Neuronal stem cell (in vitro differentiated cells): ENCODE data around the gene IL2RG.

ENCODE experiments used
- DNase-seq: peaks from one replicate; pipeline ENCODE4 v3.0.0-alpha.2; 2013; ENCODE audit warnings: low spot score
- H2AFZ ChIP-seq: one replicate; pipeline ENCODE4 v1.6.1; 2013; ENCODE audit warnings: mild to moderate bottlenecking, low read length, inconsistent platforms
- H2AK5ac ChIP-seq: 2 replicates; pipeline ENCODE4 v1.6.1; 2013; ENCODE audit warnings: low read depth, mild to moderate bottlenecking, inconsistent platforms, low read length, moderate library complexity, mixed read lengths
- H2BK120ac ChIP-seq: 2 replicates; pipeline ENCODE4 v1.6.1; 2013; ENCODE audit warnings: low read depth, mild to moderate bottlenecking, inconsistent platforms, low read length, moderate library complexity, mixed read lengths
- H2BK12ac ChIP-seq: one replicate; pipeline ENCODE4 v1.6.1; 2013; ENCODE audit warnings: low read length, inconsistent platforms
- H2BK15ac ChIP-seq: 2 replicates; pipeline ENCODE4 v1.6.1; 2013; ENCODE audit warnings: mild to moderate bottlenecking, low read length, inconsistent platforms, mixed read lengths
- H2BK5ac ChIP-seq: one replicate; pipeline ENCODE4 v1.6.1; 2013; ENCODE audit warnings: inconsistent platforms, mild to moderate bottlenecking, low read length, moderate library complexity
- H3K14ac ChIP-seq: one replicate; pipeline ENCODE4 v1.6.1; 2013; ENCODE audit warnings: low read length, inconsistent platforms
- H3K18ac ChIP-seq: 2 replicates; pipeline ENCODE4 v1.6.1; 2013; ENCODE audit warnings: low read length, inconsistent platforms
- H3K23ac ChIP-seq: 2 replicates; pipeline ENCODE4 v1.6.1; 2013; ENCODE audit warnings: low read depth, mild to moderate bottlenecking, mixed read lengths, low read length, inconsistent platforms; ENCODE audit not compliant: poor library complexity
- H3K27ac ChIP-seq: replicated peaks from 3 replicates; pipeline ENCODE4 v1.5.1; 2013; ENCODE audit warnings: low read length, inconsistent platforms
- H3K27me3 ChIP-seq, 3 experiments: 2 replicates each; pipeline ENCODE4 v1.6.1; 2013; ENCODE audit warnings: low read length in 3 of 3, mild to moderate bottlenecking in 2 of 3, inconsistent platforms in 1 of 3, low read depth in 1 of 3, mixed read lengths in 1 of 3, moderate library complexity in 1 of 3; ENCODE audit not compliant: control insufficient read depth in 3 of 3, insufficient read depth in 3 of 3
- H3K36me3 ChIP-seq, 2 donors: replicated peaks in 1 of 2; 2 replicates each; pipeline ENCODE4 v1.6.1; 2013; ENCODE audit warnings: low read length in 2 of 2; ENCODE audit not compliant: control insufficient read depth in 2 of 2, insufficient read depth in 2 of 2
- H3K4ac ChIP-seq: 2 replicates; pipeline ENCODE4 v1.6.1; 2013; ENCODE audit warnings: inconsistent platforms, mild to moderate bottlenecking, low read length, moderate library complexity
- H3K4me1 ChIP-seq, 2 donors: 1 replicate in 1 of 2; 2 replicates in 1 of 2; pipeline ENCODE4 v1.6.1; 2013; ENCODE audit warnings: low read length in 2 of 2, low read depth in 1 of 2; ENCODE audit not compliant: control insufficient read depth in 2 of 2, insufficient read depth in 1 of 2
- H3K4me2 ChIP-seq: one replicate; pipeline ENCODE4 v1.6.1; 2013; ENCODE audit warnings: mild to moderate bottlenecking, low read length, inconsistent platforms; ENCODE audit not compliant: insufficient read depth, poor library complexity, severe bottlenecking
- H3K4me3 ChIP-seq, 2 donors: 2 replicates each; pipeline ENCODE4 v1.5.1; 2013; ENCODE audit warnings: low read length in 2 of 2, mild to moderate bottlenecking in 2 of 2, inconsistent platforms in 1 of 2, moderate library complexity in 1 of 2
- H3K79me1 ChIP-seq: one replicate; pipeline ENCODE4 v1.6.1; 2013; ENCODE audit warnings: low read depth, mild to moderate bottlenecking, inconsistent platforms, low read length, moderate library complexity
- H3K9ac ChIP-seq: one replicate; pipeline ENCODE4 v1.6.1; 2013; ENCODE audit warnings: mild to moderate bottlenecking, low read depth, low read length, inconsistent platforms; ENCODE audit not compliant: poor library complexity
- H3K9me3 ChIP-seq, 2 donors: replicated peaks in 1 of 2; 2 replicates each; pipeline versions ENCODE3 to v1.6.1; 2013; ENCODE audit warnings: low read length in 2 of 2, mild to moderate bottlenecking in 2 of 2, inconsistent platforms in 1 of 2, low read depth in 1 of 2, mixed read lengths in 1 of 2, moderate library complexity in 1 of 2; ENCODE audit not compliant: control insufficient read depth in 2 of 2, insufficient read depth in 1 of 2
- H4K8ac ChIP-seq: one replicate; pipeline ENCODE4 v1.6.1; 2013; ENCODE audit warnings: low read depth, mild to moderate bottlenecking, inconsistent platforms, low read length, moderate library complexity
- H4K91ac ChIP-seq: one replicate; pipeline ENCODE4 v1.6.1; 2013; ENCODE audit warnings: low read length, low read depth, mild to moderate bottlenecking, inconsistent platforms; ENCODE audit not compliant: poor library complexity
- WGBS, 2 donors: extraction: QIAGEN DNeasy Blood & Tissue Kit; methylation state at CpG; one replicate each; pipeline ENCODE4 v1.1.7; 2013; ENCODE audit warnings: missing lambda C conversion rate in 2 of 2, mixed read lengths in 1 of 2; ENCODE audit not compliant: insufficient read length in 2 of 2, insufficient replicate concordance in 1 of 2; ENCODE audit errors: extremely low coverage in 2 of 2; 5-methylcytosine and 5-hydroxymethylcytosine counted together

Gene IL2RG

DNA sequence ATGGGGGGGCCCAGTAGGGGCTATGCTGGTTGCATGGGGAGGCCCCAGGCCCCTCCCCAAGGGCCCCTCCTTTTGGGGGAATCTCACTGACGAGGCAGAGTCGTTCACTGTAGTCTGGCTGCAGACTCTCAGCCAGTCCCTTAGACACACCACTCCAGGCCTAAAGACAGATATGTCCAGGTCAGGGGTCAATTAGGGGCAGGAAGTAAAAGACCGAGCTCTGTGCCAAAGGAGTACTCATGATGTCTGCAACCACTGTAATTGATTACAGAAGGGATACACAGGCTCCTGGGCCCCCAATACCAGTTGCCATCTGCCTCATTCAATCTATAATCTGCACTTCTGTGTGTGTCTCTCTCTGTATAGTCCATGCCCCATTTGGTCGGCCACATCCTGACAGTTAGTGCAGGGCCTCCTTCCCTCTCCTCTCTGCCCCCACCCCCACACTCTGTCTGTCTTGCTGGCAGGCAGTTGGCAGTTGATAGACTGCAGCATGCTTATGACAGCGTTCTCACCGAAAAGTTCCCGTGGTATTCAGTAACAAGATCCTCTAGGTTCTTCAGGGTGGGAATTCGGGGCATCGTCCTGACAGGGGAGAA, 3.5 kb downstream of the IL2RG start:
- H2BK120ac ChIP-seq = no peak overlapping the region
- H3K36me3 ChIP-seq = no peaks in the 10 kb centered on the region
- no peak overlapping the region for H2BK5ac ChIP-seq
- no peak overlapping the region for H2BK12ac ChIP-seq
- no peak for DNase-seq
- H4K91ac ChIP-seq = no peak overlapping the region
- H3K27ac ChIP-seq = no peak overlapping the region
- H2AFZ ChIP-seq = peak overlapping the region; percentile 66
- WGBS, 2 donors = no CpG with 5 or more reads among the region's 9 CpGs
- H3K9me3 ChIP-seq = no peaks in the 10 kb centered on the region
- H3K79me1 ChIP-seq = no peaks in the 10 kb centered on the region
- H3K27me3 ChIP-seq = peaks cover 0 to 15% (median 0%) of the 10 kb centered on the region in 3 experiments
- no peak overlapping the region for H3K4ac ChIP-seq
- H2BK15ac ChIP-seq = no peak overlapping the region
- H4K8ac ChIP-seq = peak overlapping the region; percentile 1
- H3K18ac ChIP-seq = no peak overlapping the region
- H3K4me2 ChIP-seq = no peak overlapping the region
- H3K23ac ChIP-seq = no peak overlapping the region
- H3K4me3 ChIP-seq = no peak overlapping the region
- H3K4me1 ChIP-seq = peaks cover 12 to 14% of the 10 kb centered on the region in 2 donors
- H3K9ac ChIP-seq = no peak overlapping the region
- no peak overlapping the region for H2AK5ac ChIP-seq
- no peak overlapping the region for H3K14ac ChIP-seq

DNA sequence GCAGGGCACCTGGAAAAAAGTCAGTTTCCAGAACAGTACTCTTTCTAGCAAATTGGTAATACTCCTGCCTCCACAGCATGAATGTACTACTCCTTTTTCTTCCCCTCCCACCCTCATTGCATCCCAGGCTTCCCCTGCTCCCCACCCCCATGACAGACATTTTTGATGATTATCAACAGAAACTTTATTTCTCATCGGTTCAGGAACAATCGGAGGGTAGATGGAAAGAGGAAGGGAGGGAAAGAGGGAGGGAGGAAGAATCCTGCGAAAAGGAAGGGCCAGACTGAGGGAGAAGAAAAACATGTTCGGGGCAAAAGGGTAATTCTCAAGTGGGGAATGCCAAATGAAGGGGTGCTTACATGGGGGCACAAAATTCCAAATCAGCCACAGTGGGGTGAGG, 4.1 kb downstream of the IL2RG start:
- WGBS, 2 donors = no CpG with 5 or more reads among the region's 4 CpGs

DNA sequence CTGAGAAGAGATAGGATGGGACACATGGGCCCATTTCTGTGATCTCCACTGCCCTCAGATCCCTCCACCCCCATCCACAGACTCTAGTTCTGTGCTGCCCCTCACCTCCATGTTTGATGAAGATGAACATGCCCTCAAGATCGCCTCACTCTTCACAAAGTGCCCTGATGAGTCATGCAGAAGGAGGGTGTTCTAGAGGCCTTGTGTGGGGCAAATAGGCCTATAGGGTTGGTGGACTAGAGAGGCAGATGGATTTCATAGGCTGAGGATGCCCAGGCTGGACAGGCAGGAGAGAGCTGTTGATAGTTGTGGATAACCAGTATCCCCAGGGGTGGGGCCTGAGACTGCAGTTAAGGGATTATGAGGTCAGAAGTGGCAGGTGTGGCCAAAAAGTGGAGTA, 5.0 kb downstream of the IL2RG start, which contains the start of gene CXorf65:
Gene CXorf65 (minus strand): TSS at position 314 of the 400 bp plus-strand sequence. CDS start 184 bp downstream, at position 130.
- no peak within 1 kb of the TSS for H3K4me3 ChIP-seq
- no peak for DNase-seq
- H3K36me3 ChIP-seq = no peaks in the 10 kb centered on the region
- H2BK12ac ChIP-seq = no peak within 1 kb of the TSS
- no peak within 1 kb of the TSS for H4K8ac ChIP-seq
- no peak within 1 kb of the TSS for H4K91ac ChIP-seq
- no peak within 1 kb of the TSS for H2BK5ac ChIP-seq
- WGBS, 2 donors = no CpG with 5 or more reads among the region's 1 CpG
- no peak within 1 kb of the TSS for H3K23ac ChIP-seq
- H2BK15ac ChIP-seq = no peak within 1 kb of the TSS
- H3K4me1 ChIP-seq = peaks cover 14 to 16% of the 10 kb centered on the region in 2 donors
- H3K4ac ChIP-seq = no peak within 1 kb of the TSS
- H3K18ac ChIP-seq = no peak within 1 kb of the TSS
- peak within 1 kb of the TSS; percentile 66 for H2AFZ ChIP-seq
- no peak within 1 kb of the TSS for H3K9ac ChIP-seq
- H3K9me3 ChIP-seq = no peaks in the 10 kb centered on the region
- no peak within 1 kb of the TSS for H3K4me2 ChIP-seq
- no peak within 1 kb of the TSS for H3K27ac ChIP-seq
- H2BK120ac ChIP-seq = no peak within 1 kb of the TSS
- no peak within 1 kb of the TSS for H2AK5ac ChIP-seq
- H3K27me3 ChIP-seq = peaks cover 0 to 15% (median 0%) of the 10 kb centered on the region in 3 experiments
- no peaks in the 10 kb centered on the region for H3K79me1 ChIP-seq
- no peak within 1 kb of the TSS for H3K14ac ChIP-seq

More for the DNA sequence above, 4.1 kb downstream of the IL2RG start:
- Histone ChIP-seq H3K9me3 (no peaks in the 10 kb centered on the region), H2BK5ac (no peak overlapping the region), H2BK12ac (no peak overlapping the region), H3K4me2 (no peak overlapping the region), H3K14ac (no peak overlapping the region), H3K4me3 (no peak overlapping the region), H3K4me1 (peaks cover 14 to 16% of the 10 kb centered on the region in 2 donors), H3K4ac (no peak overlapping the region), H3K23ac (no peak overlapping the region), H3K36me3 (no peaks in the 10 kb centered on the region), H3K18ac (no peak overlapping the region), H4K91ac (no peak overlapping the region), H2BK120ac (no peak overlapping the region), H3K27me3 (peaks cover 0 to 18% (median 0%) of the 10 kb centered on the region in 3 experiments), H2AK5ac (no peak overlapping the region), H3K79me1 (no peaks in the 10 kb centered on the region), H3K9ac (no peak overlapping the region), H4K8ac (no peak overlapping the region), H2BK15ac (no peak overlapping the region), H2AFZ (no peak overlapping the region), H3K27ac (no peak overlapping the region)
- no peak for DNase-seq

DNA sequence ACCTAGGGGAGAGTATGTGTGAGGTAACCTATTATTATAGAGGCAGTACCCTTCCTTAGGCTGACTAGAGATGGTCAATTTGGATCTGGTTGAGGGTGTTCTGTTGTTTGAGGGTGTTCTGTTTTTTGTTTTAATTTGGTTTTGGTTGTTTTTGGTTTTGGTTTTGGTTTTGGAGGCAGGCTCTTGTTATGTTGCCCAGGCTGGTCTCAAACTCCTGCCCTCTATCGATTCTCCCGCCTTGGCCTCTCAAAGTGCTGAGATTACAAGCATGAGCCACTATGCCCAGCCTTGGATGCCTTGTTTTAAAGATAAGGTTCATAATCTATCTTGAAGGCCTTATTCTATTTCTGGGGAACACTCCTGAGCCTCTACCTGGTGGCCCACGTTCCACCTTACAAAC, 5.7 kb downstream of the IL2RG start:
- peaks cover 14 to 16% of the 10 kb centered on the region in 2 donors for H3K4me1 ChIP-seq
- H4K91ac ChIP-seq = no peak overlapping the region
- H2BK15ac ChIP-seq = no peak overlapping the region
- no peak overlapping the region for H3K9ac ChIP-seq
- H2BK12ac ChIP-seq = no peak overlapping the region
- H2AK5ac ChIP-seq = no peak overlapping the region
- no peak overlapping the region for H2BK120ac ChIP-seq
- DNase-seq = no peak
- H3K27ac ChIP-seq = no peak overlapping the region
- H3K9me3 ChIP-seq = no peaks in the 10 kb centered on the region
- H3K4me2 ChIP-seq = no peak overlapping the region
- H3K27me3 ChIP-seq = peaks cover 0 to 11% (median 0%) of the 10 kb centered on the region in 3 experiments
- H4K8ac ChIP-seq = no peak overlapping the region
- no CpG with 5 or more reads among the region's 3 CpGs for WGBS, 2 donors
- no peak overlapping the region for H2AFZ ChIP-seq
- H3K36me3 ChIP-seq = no peaks in the 10 kb centered on the region
- no peak overlapping the region for H3K4ac ChIP-seq
- no peak overlapping the region for H3K4me3 ChIP-seq
- no peak overlapping the region for H3K14ac ChIP-seq
- H3K18ac ChIP-seq = no peak overlapping the region
- H2BK5ac ChIP-seq = no peak overlapping the region
- H3K79me1 ChIP-seq = no peaks in the 10 kb centered on the region
- H3K23ac ChIP-seq = no peak overlapping the region
